ENCODE results near the gene PIF1. TPM values are rescaled to one million over a fixed set of nuclear protein-coding genes. Genes with fewer than 3 reads are reported as not detected.

The PIF1 gene
- total RNA-seq, 1 experiment from 2014 or later: 34.9 TPM

GRCh38 chr15:64804619-64805018 lies 20.8 kb downstream of the PIF1 start:
- H3K27ac ChIP-seq (ENCODE audit: low read depth, low read length): no peak overlapping the region
- ATAC-seq (no peak), DNase-seq (ENCODE audit: low read depth, low spot score) (no peak)
- no peaks in the 10 kb centered on the region for H4K20me1 ChIP-seq (ENCODE audit: insufficient read depth)
- no TSS peak for BruUV-seq (replicated peaks)
- no peaks in the 10 kb centered on the region for H3K79me2 ChIP-seq (ENCODE audit: insufficient read depth, low read length)
- H2AFZ ChIP-seq (ENCODE audit: low read depth, low read length, poor library complexity, severe bottlenecking): no peak overlapping the region
- ChIA-PET POLR2A (no interaction called here), CTCF (interaction anchor here (1.2 to 1.4 kb wide), 2 partner anchors 73 to 76 kb away, joined by 3 to 4 read pairs; no protein-coding TSS in a partner anchor), RAD21 (ENCODE audit: low non-redundant PET in 1 of 2, low total read pairs in 2 of 2, uncharacterized antibody in 2 of 2, unreplicated experiment in 2 of 2) (no interaction called here)
- H3K27me3 ChIP-seq (ENCODE audit: insufficient read depth, low read length): no peaks in the 10 kb centered on the region
- peaks cover 9 to 21% of the 10 kb centered on the region in 2 experiments for H3K4me1 ChIP-seq (ENCODE audit: control insufficient read depth in 1 of 2, insufficient read depth in 2 of 2, low read length in 2 of 2)
- H3K36me3 ChIP-seq (ENCODE audit: control insufficient read depth in 1 of 2, insufficient read depth in 2 of 2, low read length in 2 of 2): no peaks in the 10 kb centered on the region
- H3K4me2 ChIP-seq (ENCODE audit: low read length): no peak overlapping the region
- H3K9ac ChIP-seq (ENCODE audit: low read length): no peak overlapping the region
- H3K9me3 ChIP-seq (ENCODE audit: control insufficient read depth in 1 of 2, insufficient read depth in 1 of 2, low read depth in 1 of 2, low read length in 2 of 2): no peaks in the 10 kb centered on the region
- intact Hi-C loops (cut with micrococcal nuclease): no loop called here
- no peak overlapping the region for H3K4me3 ChIP-seq (replicated peaks in 1 of 2; ENCODE audit: low read depth in 1 of 2, low read length in 2 of 2)
- TF ChIP-seq ELF1 (IDR thresholded peaks at IDR 0.05; ENCODE audit: borderline replicate concordance, low read depth) (no peak), EZH2phosphoT487 (IDR thresholded peaks at IDR 0.05; ENCODE audit: borderline replicate concordance) (no peak), FOSL1 (IDR thresholded peaks at IDR 0.05; ENCODE audit: low read depth) (no peak), RAD21 (IDR thresholded peaks at IDR 0.05; ENCODE audit: low read depth) (no peak), REST (IDR thresholded peaks at IDR 0.05; ENCODE audit: low read depth) (no peak), POLR2A (IDR thresholded peaks at IDR 0.05; ENCODE audit: borderline replicate concordance, extremely low read depth, insufficient read depth, insufficient read length) (no peak), EZH2 (IDR thresholded peaks at IDR 0.05) (no peak), CBX3 (IDR thresholded peaks at IDR 0.05; ENCODE audit: low read depth) (no peak), YY1 (IDR thresholded peaks at IDR 0.05; ENCODE audit: extremely low read depth, insufficient replicate concordance, low read depth, low read length) (no peak), EGR1 (IDR thresholded peaks at IDR 0.05; ENCODE audit: low read depth) (no peak), TCF7L2 (IDR thresholded peaks at IDR 0.05; ENCODE audit: borderline replicate concordance, extremely low read depth, insufficient read depth, insufficient read length) (no peak), SP1 (IDR thresholded peaks at IDR 0.05; ENCODE audit: low read depth) (no peak), POLR2AphosphoS5 (IDR thresholded peaks at IDR 0.05; ENCODE audit: low read depth, low read length) (no peak), MAX (IDR thresholded peaks at IDR 0.05) (no peak), CTCF (IDR thresholded peaks at IDR 0.05 in 2 of 3, conservative IDR thresholded peaks at IDR 0.05 in 1 of 3; ENCODE audit: borderline replicate concordance in 1 of 3, insufficient read depth in 1 of 3, low read depth in 2 of 3, low read length in 2 of 3) (no peak), JUND (IDR thresholded peaks at IDR 0.05) (no peak)
- TF ChIP-seq, protein P1, sequence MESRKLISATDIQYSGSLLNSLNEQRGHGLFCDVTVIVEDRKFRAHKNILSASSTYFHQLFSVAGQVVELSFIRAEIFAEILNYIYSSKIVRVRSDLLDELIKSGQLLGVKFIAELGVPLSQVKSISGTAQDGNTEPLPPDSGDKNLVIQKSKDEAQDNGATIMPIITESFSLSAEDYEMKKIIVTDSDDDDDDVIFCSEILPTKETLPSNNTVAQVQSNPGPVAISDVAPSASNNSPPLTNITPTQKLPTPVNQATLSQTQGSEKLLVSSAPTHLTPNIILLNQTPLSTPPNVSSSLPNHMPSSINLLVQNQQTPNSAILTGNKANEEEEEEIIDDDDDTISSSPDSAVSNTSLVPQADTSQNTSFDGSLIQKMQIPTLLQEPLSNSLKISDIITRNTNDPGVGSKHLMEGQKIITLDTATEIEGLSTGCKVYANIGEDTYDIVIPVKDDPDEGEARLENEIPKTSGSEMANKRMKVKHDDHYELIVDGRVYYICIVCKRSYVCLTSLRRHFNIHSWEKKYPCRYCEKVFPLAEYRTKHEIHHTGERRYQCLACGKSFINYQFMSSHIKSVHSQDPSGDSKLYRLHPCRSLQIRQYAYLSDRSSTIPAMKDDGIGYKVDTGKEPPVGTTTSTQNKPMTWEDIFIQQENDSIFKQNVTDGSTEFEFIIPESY (IDR thresholded peaks at IDR 0.05; ENCODE audit: extremely low read depth, insufficient replicate concordance, low read length): no peak
- TF ChIP-seq, protein P2, sequence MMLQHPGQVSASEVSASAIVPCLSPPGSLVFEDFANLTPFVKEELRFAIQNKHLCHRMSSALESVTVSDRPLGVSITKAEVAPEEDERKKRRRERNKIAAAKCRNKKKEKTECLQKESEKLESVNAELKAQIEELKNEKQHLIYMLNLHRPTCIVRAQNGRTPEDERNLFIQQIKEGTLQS (IDR thresholded peaks at IDR 0.05): no peak
- no peaks in the 10 kb centered on the region for H3K9me2 ChIP-seq (ENCODE audit: insufficient read depth)

Data from HCT116 (cell line).